Heart right ventricle (tissue), 16 donors: ENCODE results near the gene IDH3B. TPM values are rescaled to one million over a fixed set of nuclear protein-coding genes. Genes with fewer than 3 reads are reported as not detected.

ENCODE experiments used
- ATAC-seq, 8 donors: fragments of 200-7000 bp; cut with Tn5 transposase; one replicate each; pipeline ENCODE4 v1.9.1; 2020; ENCODE audit warnings: mild to moderate bottlenecking in 8 of 8, moderate library complexity in 8 of 8, moderate number of reproducible peaks in 1 of 8
- DNase-seq, 2 donors: peaks; one replicate each; pipeline ENCODE4 v3.0.0-alpha.2; 2020
- H3K27ac ChIP-seq, 10 donors: fragments of 200-600 bp; sonication (generic) in 2 of 10; one replicate each; pipeline versions ENCODE4 v1.5.0 to v1.8.0; 2020 to 2022; ENCODE audit warnings: mild to moderate bottlenecking in 3 of 10
- H3K27me3 ChIP-seq, 7 donors: fragments of 200-600 bp; one replicate each; pipeline ENCODE4 v1.8.0; 2021 to 2022; ENCODE audit warnings: mild to moderate bottlenecking in 2 of 7
- H3K36me3 ChIP-seq, 9 donors: fragments of 200-600 bp; sonication (generic) in 1 of 9; one replicate each; pipeline versions ENCODE4 v1.5.0 to v1.8.0; 2020 to 2022; ENCODE audit warnings: mild to moderate bottlenecking in 2 of 9
- H3K4me1 ChIP-seq, 9 donors: fragments of 200-600 bp; sonication (generic) in 1 of 9; one replicate each; pipeline versions ENCODE4 v1.5.0 to v1.8.0; 2020 to 2022; ENCODE audit warnings: mild to moderate bottlenecking in 4 of 9
- H3K4me3 ChIP-seq, 10 donors: fragments of 200-600 bp; sonication (generic) in 2 of 10; one replicate each; pipeline versions ENCODE4 v1.5.0 to v1.8.0; 2020 to 2022; ENCODE audit warnings: mild to moderate bottlenecking in 7 of 10, moderate library complexity in 2 of 10
- H3K9me3 ChIP-seq, 11 donors: fragments of 200-600 bp in 10 of 11; sonication (generic) in 2 of 11; one replicate each; pipeline versions ENCODE4 v1.5.0 to v1.8.0; 2013 to 2022; ENCODE audit warnings: mild to moderate bottlenecking in 2 of 11, control low read depth in 1 of 11, moderate library complexity in 1 of 11
- CTCF ChIP-seq, 9 donors: fragments of 200-600 bp; sonication (generic) in 2 of 9; IDR thresholded peaks; one replicate each; pipeline versions ENCODE4 v1.5.0 to v1.8.0; 2021 to 2022; ENCODE audit warnings: antibody characterized with exemption in 9 of 9, mild to moderate bottlenecking in 5 of 9, moderate library complexity in 1 of 9
- WGBS, 2 donors: extraction: QIAGEN DNeasy Blood & Tissue Kit; methylation state at CpG; one replicate each; pipeline ENCODE4 v1.1.7; 2013; ENCODE audit warnings: inconsistent platforms in 1 of 2; 5-methylcytosine and 5-hydroxymethylcytosine counted together
- intact Hi-C, 10 donors: fragments of 100-400 bp; cut with DNase I; formaldehyde crosslinking; loops; one replicate each; pipeline versions ENCODE4 v1.11.1 to v1.14.2; 2022
- polyA plus RNA-seq, 2 donors: library from polyadenylated mRNA; stranded (reverse); fragments of 200-250 nt; gene quantifications; one replicate each; pipeline ENCODE4 v1.2.3, GENCODE V29; 2013
- total RNA-seq, 10 donors: library from RNA; stranded (reverse); fragmentation: NEBNext Ultra II Directional in 3 of 10; extraction: Animal tissue kit (Norgen Biotek cat#: 25700) in 3 of 10; gene quantifications; one replicate each; pipeline versions ENCODE4 v1.2.1 to v1.2.4, GENCODE V29; 2021 to 2023
- donor health status: Arrhythmogenic right ventricular cardiomyopathy.
- donor health status: ischemic (EF 13 %, LVEDD 7.1; RV severe dilation, severe dysfunction).
- donor health status: healthy with polysubstance abuse.
- donor health status: DM: no; HTN: yes; CAD: no.
- donor health status: DM: no; HTN: no; CAD: no.
- donor health status: ischemic (EF 25% LVEDD 6.9; RV normal size, moderate dysfunction).
- donor health status: ischemic (EF 25% LVEDD 5.7; RV mildly dilated, moderate dysfunction).
- donor health status: healthy.
- donor health status: DM: yes; HTN: yes; CAD: no.
- donor health status: Ischemic cardiomyopathy.
- donor health status: ischemic (EF 35%, LVEDD 5.7; RV mildly dilated, moderate dysfunction).
- donor health status: nonischemic (EF 11% LVEDD 7.7; RV severe dilation, severe dysfunction).
- donor health status: DM: yes; HTN: yes; CAD: no.
- donor health status: PGD.
- donor health status: ischemic (EF 29% LVEDD 5.4; RV normal size, mild dysfunction).
- donor health status: nonischemic (EF 23%, LVEDD 6.1; RV moderate dilation, normal function).

Gene IDH3B
- total and polyA plus RNA-seq, 12 donors = 120 to 264 (median 217) TPM

- 56 to 68% methylated on average over 9 of the region's 9 CpGs for WGBS, 2 donors
- intact Hi-C loops = no loop called here
- H3K4me1 ChIP-seq = no peaks in the 10 kb centered on the region
These were observed 37.0 kb downstream of the IDH3B start for GRCh38 chr20:2626853-2627541.

GRCh38 chr20:2625062-2625461 lies 39.0 kb downstream of the IDH3B start:
- Histone ChIP-seq H3K27me3 (peaks cover 0 to 12% (median 3%) of the 10 kb centered on the region in 7 donors), H3K9me3 (peaks cover 0 to 27% (median 5%) of the 10 kb centered on the region in 11 donors), H3K4me3 (no peak overlapping the region), H3K36me3 (no peaks in the 10 kb centered on the region), H3K27ac (no peak overlapping the region), H3K4me1 (no peaks in the 10 kb centered on the region)
- ATAC-seq = no peak
- intact Hi-C loops = no loop called here
- TF ChIP-seq CTCF (IDR thresholded peaks at IDR 0.05) = no peak
- 78 to 86% methylated on average over 2 of the region's 2 CpGs for WGBS, 2 donors
- DNase-seq = no peak

More at GRCh38 chr20:2626853-2627541, 37.0 kb downstream of the IDH3B start:
- peaks cover 0 to 37% (median 7%) of the 10 kb centered on the region in 11 donors for H3K9me3 ChIP-seq
- H3K27ac ChIP-seq = no peak overlapping the region
- TF ChIP-seq CTCF (IDR thresholded peaks at IDR 0.05) = no peak
- ATAC-seq = no peak
- H3K36me3 ChIP-seq = no peaks in the 10 kb centered on the region
- peaks cover 0 to 14% (median 0%) of the 10 kb centered on the region in 7 donors for H3K27me3 ChIP-seq
- DNase-seq = no peak
- no peak overlapping the region for H3K4me3 ChIP-seq

GRCh38 chr20:2624190-2624589 lies 39.8 kb downstream of the IDH3B start:
- Histone ChIP-seq H3K27me3 (peaks cover 0 to 12% (median 10%) of the 10 kb centered on the region in 7 donors), H3K4me3 (no peak overlapping the region), H3K27ac (no peak overlapping the region), H3K4me1 (no peaks in the 10 kb centered on the region), H3K9me3 (peaks cover 0 to 29% (median 0%) of the 10 kb centered on the region in 11 donors), H3K36me3 (no peaks in the 10 kb centered on the region)
- no peak for TF ChIP-seq CTCF (IDR thresholded peaks at IDR 0.05)
- WGBS, 2 donors = 70 to 74% methylated on average over 4 of the region's 4 CpGs
- intact Hi-C loops = no loop called here
- DNase-seq (no peak), ATAC-seq (peak in 2 of 8 donors; percentile 17 to 62)

- Histone ChIP-seq H3K36me3 (no peaks in the 10 kb centered on the region), H3K27me3 (peaks cover 0 to 18% (median 11%) of the 10 kb centered on the region in 7 donors), H3K4me1 (no peaks in the 10 kb centered on the region), H3K27ac (no peak overlapping the region), H3K4me3 (no peak overlapping the region), H3K9me3 (peaks cover 0 to 14% (median 0%) of the 10 kb centered on the region in 11 donors)
- intact Hi-C loops = no loop called here
- ATAC-seq (no peak), DNase-seq (no peak)
- no peak for TF ChIP-seq CTCF (IDR thresholded peaks at IDR 0.05)
- 86 to 91% methylated on average over 3 of the region's 3 CpGs for WGBS, 2 donors
These were observed 43.9 kb downstream of the IDH3B start for GRCh38 chr20:2619961-2620595.
